HCT116 (cell line): ENCODE measurements around the gene TEX48. TPM values are rescaled to one million over a fixed set of nuclear protein-coding genes. Genes with fewer than 3 reads are reported as not detected.

Experiments used
- ATAC-seq: fragments of 200-7000 bp; cut with Tn5 transposase; 2 replicates; pipeline ENCODE4 v1.9.1; 2020; ENCODE audit warnings: mild to moderate bottlenecking, moderate library complexity
- BruUV-seq: library from RNA; stranded (reverse); fragments of 400-500 nt; replicated peaks from 2 replicates; lab custom pipeline; 2021; lab: Mats Ljungman, UMichigan
- CTCF ChIA-PET: fragments of 300-600 bp; sonication (Branson Sonifier 250); formaldehyde crosslinking; loops from one replicate; lab custom pipeline; 2021; ENCODE audit warnings: antibody characterized with exemption; lab: Charles Lee
- POLR2A ChIA-PET: fragments of 300-600, 350-600 bp; sonication (Branson Sonifier 250); formaldehyde crosslinking; loops from one replicate; lab custom pipeline; 2021; ENCODE audit warnings: antibody characterized with exemption; lab: Charles Lee
- RAD21 ChIA-PET, 2 experiments: fragments of 300-600 bp; sonication (Branson Sonifier 250); formaldehyde crosslinking; loops; one replicate each; lab custom pipeline; 2023; ENCODE audit warnings: low total read pairs in 2 of 2; ENCODE audit not compliant: uncharacterized antibody in 2 of 2, unreplicated experiment in 2 of 2, low non-redundant PET in 1 of 2; lab: Charles Lee
- DNase-seq: peaks from one replicate; pipeline ENCODE4 v3.0.0-alpha.2; 2010; ENCODE audit warnings: low read depth, low spot score
- H2AFZ ChIP-seq: fragments of 200-600 bp; shearing (Covaris generic), sonication (generic); 2 replicates; pipeline ENCODE4 v1.6.1; 2017; ENCODE audit warnings: low read depth, mixed run types, mixed read lengths, antibody characterized with exemption, low read length; ENCODE audit not compliant: poor library complexity, severe bottlenecking
- H3K27ac ChIP-seq: 2 replicates; pipeline ENCODE4 v1.5.1; 2012; ENCODE audit warnings: low read depth, low read length
- H3K27me3 ChIP-seq: fragments of 200-600 bp; sonication (generic); 2 replicates; pipeline ENCODE4 v1.6.1; 2016; ENCODE audit warnings: mixed run types, low read length, mixed read lengths; ENCODE audit not compliant: insufficient read depth
- H3K36me3 ChIP-seq, 2 experiments: fragments of 200-500 bp in 1 of 2; fragments of 200-600 bp in 1 of 2; sonication (Bioruptor generic) in 1 of 2; sonication (generic) in 1 of 2; 2 replicates each; pipeline versions ENCODE4 v1.5.1 to v1.6.1; 2014 to 2016; ENCODE audit warnings: low read length in 2 of 2, inconsistent platforms in 1 of 2, mixed read lengths in 1 of 2, mixed run types in 1 of 2; ENCODE audit not compliant: insufficient read depth in 2 of 2, control insufficient read depth in 1 of 2
- H3K4me1 ChIP-seq, 2 experiments: fragments of 200-600 bp in 1 of 2; sonication (generic) in 1 of 2; 2 replicates each; pipeline versions ENCODE4 v1.5.1 to v1.6.1; 2012 to 2017; ENCODE audit warnings: low read length in 2 of 2, inconsistent platforms in 1 of 2, mild to moderate bottlenecking in 1 of 2, mixed read lengths in 1 of 2, mixed run types in 1 of 2, moderate library complexity in 1 of 2; ENCODE audit not compliant: insufficient read depth in 2 of 2, control insufficient read depth in 1 of 2
- H3K4me2 ChIP-seq: fragments of 200-600 bp; sonication (generic); 2 replicates; pipeline ENCODE4 v1.6.1; 2017; ENCODE audit warnings: mixed run types, low read length, mixed read lengths
- H3K4me3 ChIP-seq, 2 experiments: fragments of 200-600 bp in 1 of 2; sonication (generic) in 1 of 2; replicated peaks in 1 of 2; 2 replicates each; pipeline ENCODE4 v1.5.1; 2011 to 2016; ENCODE audit warnings: low read length in 2 of 2, control low read depth in 1 of 2, low read depth in 1 of 2, mild to moderate bottlenecking in 1 of 2, mixed read lengths in 1 of 2, mixed run types in 1 of 2
- H3K79me2 ChIP-seq: fragments of 200-600 bp; sonication (generic); 2 replicates; pipeline ENCODE4 v1.6.1; 2017; ENCODE audit warnings: mild to moderate bottlenecking, mixed run types, low read length, moderate library complexity, mixed read lengths; ENCODE audit not compliant: insufficient read depth
- H3K9ac ChIP-seq: fragments of 200-600 bp; sonication (generic); 2 replicates; pipeline ENCODE4 v1.6.1; 2016; ENCODE audit warnings: low read length, mixed read lengths
- H3K9me2 ChIP-seq: fragments of 200-600 bp; sonication (generic), shearing (Covaris generic); 2 replicates; pipeline ENCODE4 v1.6.1; 2017; ENCODE audit warnings: mixed run types, mild to moderate bottlenecking, moderate library complexity; ENCODE audit not compliant: insufficient read depth
- H3K9me3 ChIP-seq, 2 experiments: fragments of 200-500 bp in 1 of 2; fragments of 200-600 bp in 1 of 2; sonication (Bioruptor generic) in 1 of 2; sonication (generic) in 1 of 2; 2 replicates each; pipeline ENCODE4 v1.6.1; 2014 to 2017; ENCODE audit warnings: low read length in 2 of 2, mixed read lengths in 2 of 2, inconsistent platforms in 1 of 2, low read depth in 1 of 2, mild to moderate bottlenecking in 1 of 2, mixed run types in 1 of 2, moderate library complexity in 1 of 2; ENCODE audit not compliant: control insufficient read depth in 1 of 2, insufficient read depth in 1 of 2
- H4K20me1 ChIP-seq: fragments of 200-600 bp; sonication (generic), shearing (Covaris generic); 2 replicates; pipeline ENCODE4 v1.6.1; 2017; ENCODE audit warnings: mixed run types, mild to moderate bottlenecking, moderate library complexity; ENCODE audit not compliant: insufficient read depth
- ATF3 ChIP-seq: IDR thresholded peaks from 2 replicates; pipeline ENCODE4 v1.6.1; 2012
- CEBPB ChIP-seq: IDR thresholded peaks from 2 replicates; pipeline ENCODE4 v1.6.1; 2012; ENCODE audit warnings: low read depth
- CTCF ChIP-seq, 3 experiments: fragments of 200-600 bp in 1 of 3; sonication (generic) in 1 of 3; IDR thresholded peaks in 2 of 3; conservative IDR thresholded peaks in 1 of 3; 2 replicates each; pipeline ENCODE4 v1.5.1; 2012 to 2017; ENCODE audit warnings: low read depth in 2 of 3, low read length in 2 of 3, antibody characterized with exemption in 1 of 3, borderline replicate concordance in 1 of 3, control low read depth in 1 of 3, mild to moderate bottlenecking in 1 of 3, mixed read lengths in 1 of 3, mixed run types in 1 of 3, moderate library complexity in 1 of 3; ENCODE audit not compliant: insufficient read depth in 1 of 3
- EGR1 ChIP-seq: IDR thresholded peaks from 2 replicates; pipeline ENCODE4 v1.6.1; 2012; ENCODE audit warnings: low read depth
- EZH2 ChIP-seq: fragments of 200-600 bp; sonication (generic); IDR thresholded peaks from 2 replicates; pipeline ENCODE4 v1.6.1; 2017; ENCODE audit warnings: antibody characterized with exemption, mixed run types
- EZH2phosphoT487 ChIP-seq: fragments of 200-600 bp; IDR thresholded peaks from 2 replicates; pipeline ENCODE4 v1.6.1; 2018; ENCODE audit warnings: antibody characterized with exemption, borderline replicate concordance
- FOSL1 ChIP-seq: IDR thresholded peaks from 2 replicates; pipeline ENCODE4 v1.6.1; 2012; ENCODE audit warnings: low read depth
- JUND ChIP-seq: IDR thresholded peaks from 2 replicates; pipeline ENCODE4 v1.6.1; 2012
- MAX ChIP-seq: IDR thresholded peaks from 2 replicates; pipeline ENCODE4 v1.6.1; 2012
- POLR2A ChIP-seq: IDR thresholded peaks from 2 replicates; pipeline ENCODE4 v1.7.0; 2011; ENCODE audit warnings: borderline replicate concordance; ENCODE audit not compliant: insufficient read depth, insufficient read length; ENCODE audit errors: extremely low read depth
- RAD21 ChIP-seq: IDR thresholded peaks from 2 replicates; pipeline ENCODE4 v1.6.1; 2012; ENCODE audit warnings: low read depth, mild to moderate bottlenecking
- SIN3A ChIP-seq: IDR thresholded peaks from 2 replicates; pipeline ENCODE4 v1.6.1; 2012; ENCODE audit warnings: low read depth
- SP1 ChIP-seq: IDR thresholded peaks from 2 replicates; pipeline ENCODE4 v1.6.1; 2012; ENCODE audit warnings: low read depth
- SRF ChIP-seq: IDR thresholded peaks from 2 replicates; pipeline ENCODE4 v1.6.1; 2012; ENCODE audit warnings: low read depth
- TCF7L2 ChIP-seq: IDR thresholded peaks from 2 replicates; pipeline ENCODE4 v1.7.0; 2011; ENCODE audit warnings: borderline replicate concordance, inconsistent platforms; ENCODE audit not compliant: insufficient read depth, insufficient read length; ENCODE audit errors: extremely low read depth
- YY1 ChIP-seq: IDR thresholded peaks from 2 replicates; pipeline ENCODE4 v1.6.1; 2011; ENCODE audit warnings: low read length, low read depth, moderate library complexity, mild to moderate bottlenecking; ENCODE audit not compliant: insufficient replicate concordance; ENCODE audit errors: extremely low read depth
- ZBTB33 ChIP-seq: IDR thresholded peaks from 2 replicates; pipeline ENCODE4 v1.6.1; 2011; ENCODE audit warnings: mild to moderate bottlenecking, low read length, moderate library complexity; ENCODE audit not compliant: insufficient replicate concordance; ENCODE audit errors: extremely low read depth
- ZFX ChIP-seq: fragments of 450-650 bp; IDR thresholded peaks from 2 replicates; pipeline ENCODE4 v1.6.1; 2017
- intact Hi-C: fragments of 100-400 bp; cut with micrococcal nuclease; formaldehyde crosslinking; loops from 2 replicates; pipeline ENCODE4 v1.10.0; 2022
- total RNA-seq: library from RNA; stranded (reverse); gene quantifications from one replicate; pipeline ENCODE4 v1.2.1, GENCODE V29; 2021; ENCODE audit not compliant: unreplicated experiment

The TEX48 gene
- total RNA-seq, 1 experiment from 2014 or later, result not detected

GRCh38 chr9:114690308-114690707 is 8.3 kb upstream of the TEX48 start:
- ChIA-PET POLR2A (interaction anchor here (1.1 kb wide), 1 partner anchor 53 kb away, joined by 3 read pairs; no protein-coding TSS in a partner anchor), CTCF (interaction anchor here (1.6 to 2.1 kb wide), 2 partner anchors 8 to 9 kb away, joined by 5 to 9 read pairs; partner anchors contain the start of gene TEX48), RAD21 (interaction anchor here (0.6 kb wide), 2 partner anchors 8 to 328 kb away, joined by 3 read pairs; partner anchors contain the start of gene TEX48 (in 1 of the 2))
- no peak for TF ChIP-seq MAX
- TF ChIP-seq POLR2A, result no peak
- no peak for TF ChIP-seq EZH2
- TF ChIP-seq SRF, result no peak
- TF ChIP-seq TCF7L2, result no peak
- TF ChIP-seq SIN3A, result no peak
- no peak for TF ChIP-seq ZBTB33
- no peak for TF ChIP-seq CTCF (IDR thresholded peaks at IDR 0.05 in 2 of 3, conservative IDR thresholded peaks at IDR 0.05 in 1 of 3; ENCODE audit: borderline replicate concordance in 1 of 3, insufficient read depth in 1 of 3, low read depth in 2 of 3, low read length in 2 of 3)
- no peak for TF ChIP-seq RAD21
- no peak for TF ChIP-seq CEBPB
- no peak for TF ChIP-seq ATF3
- TF ChIP-seq ZFX, result no peak
- no peak for TF ChIP-seq FOSL1
- no peak for TF ChIP-seq YY1
- TF ChIP-seq JUND, result no peak
- no peak for TF ChIP-seq SP1
- TF ChIP-seq EGR1, result no peak
- no peak for TF ChIP-seq EZH2phosphoT487
- Histone ChIP-seq H3K79me2 (no peaks in the 10 kb centered on the region), H3K36me3 (no peaks in the 10 kb centered on the region), H3K4me1 (peaks cover 16 to 43% of the 10 kb centered on the region in 2 experiments), H3K9me3 (no peaks in the 10 kb centered on the region), H2AFZ (peak overlapping the region; percentile 36), H3K27ac (no peak overlapping the region), H3K4me3 (no peak overlapping the region), H4K20me1 (no peaks in the 10 kb centered on the region), H3K27me3 (peaks cover 5% of the 10 kb centered on the region; the same call in 1 of the 2 replicates), H3K4me2 (peak overlapping the region; percentile 85), H3K9me2 (no peaks in the 10 kb centered on the region), H3K9ac (0 out of 2 replicates have a peak overlapping the region, but pooled peaks have one; percentile 28)
- no peak for ATAC-seq
- no TSS peak for BruUV-seq
- no peak for DNase-seq
- intact Hi-C loops, result no loop called here
